SH-SY5Y (cell line): ENCODE measurements around the gene NFATC4.

Experiments
- GATA2 ChIP-seq: IDR thresholded peaks from 2 replicates; pipeline ENCODE4 v1.6.1; 2011; ENCODE audit warnings: mild to moderate bottlenecking, low read depth, low read length
- GATA3 ChIP-seq: IDR thresholded peaks from 2 replicates; pipeline ENCODE4 v1.6.1; 2011; ENCODE audit warnings: low read depth, mild to moderate bottlenecking, low read length, moderate library complexity

- TF ChIP-seq GATA3 (no peak), GATA2 (no peak)
These were observed 13.0 kb upstream of the NFATC4 start for GRCh38 chr14:24355009-24355408.
